ENCODE data around the gene AATF.

The AATF gene

GRCh38 chr17:36942019-36942599 is 6.6 kb upstream of the AATF start:
- DNase-seq: no peak

- no peak for DNase-seq
Observed at GRCh38 chr17:36942631-36943125, 6.1 kb upstream of the AATF start.

GRCh38 chr17:36943250-36944191 is 5.2 kb upstream of the AATF start:
- DNase-seq: no peak

- no peak for DNase-seq
Observed at GRCh38 chr17:36944553-36944952, 4.2 kb upstream of the AATF start.

- no peak for DNase-seq
Observed at GRCh38 chr17:36945140-36945539, 3.6 kb upstream of the AATF start.

- no peak for DNase-seq
Observed at GRCh38 chr17:36945959-36946725, 2.6 kb upstream of the AATF start.

GRCh38 chr17:36946726-36947091 is 2.0 kb upstream of the AATF start:
- DNase-seq: no peak

- no peak for DNase-seq
Observed at GRCh38 chr17:36947922-36948716, 635 bp upstream of the AATF start.

- DNase-seq: no peak
Observed at GRCh38 chr17:36949461-36949927, 740 bp downstream of the AATF start.

GRCh38 chr17:36950027-36950426 is 1.3 kb downstream of the AATF start:
- DNase-seq: no peak

- DNase-seq: no peak
Observed at GRCh38 chr17:36951084-36951789, 2.5 kb downstream of the AATF start.

GRCh38 chr17:36971508-36971907 is 22.8 kb downstream of the AATF start:
- DNase-seq: no peak

- no peak for DNase-seq
Observed at GRCh38 chr17:36972186-36972700, 23.5 kb downstream of the AATF start.

- DNase-seq: no peak
Observed at GRCh38 chr17:36972905-36973304, 24.2 kb downstream of the AATF start.

GRCh38 chr17:36975922-36976515 is 27.3 kb downstream of the AATF start:
- no peak for DNase-seq

GRCh38 chr17:36977066-36977465 is 28.3 kb downstream of the AATF start:
- no peak for DNase-seq

GRCh38 chr17:36977568-36977967 is 28.8 kb downstream of the AATF start:
- no peak for DNase-seq

- DNase-seq: peak; percentile 22
Observed at GRCh38 chr17:36978810-36979564, 30.2 kb downstream of the AATF start.

- no peak for DNase-seq
Observed at GRCh38 chr17:36979565-36979941, 30.8 kb downstream of the AATF start.

- peak; percentile 39 for DNase-seq
Observed at GRCh38 chr17:36980280-36980761, 31.6 kb downstream of the AATF start.

Data from fibroblast of skin of scalp (primary cell).